ENCODE data around the gene SSBP3.
A peak's percentile ranks its signal among the peaks of the same experiment; 100 is the strongest.
"Not testable (repeated sequence)": the region's sequence is repeated elsewhere in the genome, so short reads cannot be mapped to it uniquely, and the experiment has no call there.

Gene SSBP3

GRCh38 chr1:54350360-54350759 lies 55.8 kb downstream of the SSBP3 start:
- H4K20me1 ChIP-seq, result peaks cover 28 to 93% (median 76%) of the 10 kb centered on the region in 11 experiments; a peak in 21 of 22 replicates
- H3K9ac ChIP-seq, result no peak overlapping the region
- H3K27me3 ChIP-seq, result no peaks in the 10 kb centered on the region
- H3K9me3 ChIP-seq (replicated peaks in 1 of 11), result no peaks in the 10 kb centered on the region
- H3K4me2 ChIP-seq, result no peak overlapping the region
- H3K4me1 ChIP-seq, result peaks cover 0 to 19% (median 9%) of the 10 kb centered on the region in 10 experiments; a peak in 16 of 20 replicates
- peaks cover 4 to 53% (median 21%) of the 10 kb centered on the region in 11 experiments; a peak in 18 of 22 replicates for H3K36me3 ChIP-seq
- H3K4me3 ChIP-seq, result no peak overlapping the region
- TF ChIP-seq Cebpa-rat (IDR thresholded peaks at IDR 0.05), result no peak
- no peak overlapping the region for H3K27ac ChIP-seq

GRCh38 chr1:54348700-54349021 lies 57.5 kb downstream of the SSBP3 start:
- no peaks in the 10 kb centered on the region for H3K27me3 ChIP-seq
- H3K4me1 ChIP-seq, result peaks cover 0 to 7% (median 2%) of the 10 kb centered on the region in 10 experiments; a peak in 4 of 20 replicates
- peaks cover 19 to 93% (median 67%) of the 10 kb centered on the region in 11 experiments; a peak in 20 of 22 replicates for H4K20me1 ChIP-seq
- no peaks in the 10 kb centered on the region for H3K9me3 ChIP-seq (replicated peaks in 1 of 11)
- H3K36me3 ChIP-seq, result peaks cover 4 to 57% (median 33%) of the 10 kb centered on the region in 11 experiments; a peak in 20 of 22 replicates
- no peak for TF ChIP-seq Cebpa-rat (IDR thresholded peaks at IDR 0.05)
- H3K9ac ChIP-seq, result no peak overlapping the region
- H3K4me3 ChIP-seq, result no peak overlapping the region
- no peak overlapping the region for H3K27ac ChIP-seq
- H3K4me2 ChIP-seq, result no peak overlapping the region

GRCh38 chr1:54347955-54348699 lies 58.1 kb downstream of the SSBP3 start:
- no peaks in the 10 kb centered on the region for H3K9me3 ChIP-seq (replicated peaks in 1 of 11)
- peaks cover 0 to 7% (median 3%) of the 10 kb centered on the region in 10 experiments; a peak in 7 of 20 replicates for H3K4me1 ChIP-seq
- no peaks in the 10 kb centered on the region for H3K27me3 ChIP-seq
- no peak overlapping the region for H3K4me2 ChIP-seq
- H3K4me3 ChIP-seq, result no peak overlapping the region
- H3K36me3 ChIP-seq, result peaks cover 4 to 59% (median 36%) of the 10 kb centered on the region in 11 experiments; a peak in 19 of 22 replicates
- H3K27ac ChIP-seq, result no peak overlapping the region
- H4K20me1 ChIP-seq, result peaks cover 13 to 93% (median 67%) of the 10 kb centered on the region in 11 experiments; a peak in 20 of 22 replicates
- no peak overlapping the region for H3K9ac ChIP-seq
- no peak for TF ChIP-seq Cebpa-rat (IDR thresholded peaks at IDR 0.05)

GRCh38 chr1:54347261-54347954 lies 58.8 kb downstream of the SSBP3 start:
- no peak overlapping the region for H3K9ac ChIP-seq
- H3K4me3 ChIP-seq, result no peak overlapping the region
- TF ChIP-seq Cebpa-rat (IDR thresholded peaks at IDR 0.05), result no peak
- H3K4me2 ChIP-seq, result no peak overlapping the region
- peaks cover 4 to 52% (median 32%) of the 10 kb centered on the region in 11 experiments; a peak in 19 of 22 replicates for H3K36me3 ChIP-seq
- no peaks in the 10 kb centered on the region for H3K27me3 ChIP-seq
- no peak overlapping the region for H3K27ac ChIP-seq
- H4K20me1 ChIP-seq, result peaks cover 9 to 93% (median 67%) of the 10 kb centered on the region in 11 experiments; a peak in 20 of 22 replicates
- H3K9me3 ChIP-seq (replicated peaks in 1 of 11), result no peaks in the 10 kb centered on the region
- H3K4me1 ChIP-seq, result peaks cover 0 to 10% (median 6%) of the 10 kb centered on the region in 10 experiments; a peak in 11 of 20 replicates

- not testable (repeated sequence) for H3K9me3 ChIP-seq (replicated peaks in 1 of 11); H3K4me2 ChIP-seq; H3K9ac ChIP-seq; H3K27ac ChIP-seq; H3K4me3 ChIP-seq; H3K27me3 ChIP-seq
- Histone ChIP-seq H4K20me1 (peaks cover 23 to 93% (median 62%) of the 10 kb centered on the region in 11 experiments; a peak in 16 of 22 replicates), H3K36me3 (peaks cover 0 to 53% (median 35%) of the 10 kb centered on the region in 11 experiments; a peak in 19 of 22 replicates), H3K4me1 (peaks cover 0 to 18% (median 9%) of the 10 kb centered on the region in 10 experiments; a peak in 10 of 20 replicates)
Observed at GRCh38 chr1:54345548-54345947, 60.6 kb downstream of the SSBP3 start.

GRCh38 chr1:54345116-54345515 lies 61.1 kb downstream of the SSBP3 start:
- H3K9ac ChIP-seq, result no peak overlapping the region
- no peaks in the 10 kb centered on the region for H3K27me3 ChIP-seq
- no peak overlapping the region for H3K4me2 ChIP-seq
- H3K27ac ChIP-seq, result no peak overlapping the region; a peak in 1 of 22 replicates
- H3K36me3 ChIP-seq, result peaks cover 0 to 53% (median 36%) of the 10 kb centered on the region in 11 experiments; a peak in 19 of 22 replicates
- H3K4me3 ChIP-seq, result no peak overlapping the region
- no peaks in the 10 kb centered on the region for H3K9me3 ChIP-seq (replicated peaks in 1 of 11)
- H3K4me1 ChIP-seq, result peaks cover 0 to 18% (median 9%) of the 10 kb centered on the region in 10 experiments; a peak in 10 of 20 replicates
- H4K20me1 ChIP-seq, result peaks cover 21 to 93% (median 62%) of the 10 kb centered on the region in 11 experiments; a peak in 16 of 22 replicates
- TF ChIP-seq Cebpa-rat (IDR thresholded peaks at IDR 0.05), result no peak

GRCh38 chr1:54342742-54343687 lies 63.2 kb downstream of the SSBP3 start:
- no peak for TF ChIP-seq Cebpa-rat (IDR thresholded peaks at IDR 0.05)
- H3K4me3 ChIP-seq, result no peak overlapping the region
- peaks cover 14 to 92% (median 54%) of the 10 kb centered on the region in 11 experiments; a peak in 14 of 22 replicates for H4K20me1 ChIP-seq
- peak overlapping the region in 3 of 11 experiments; percentile 19 to 60 (median 51); a peak in 3 of 22 replicates for H3K9ac ChIP-seq
- H3K4me1 ChIP-seq, result peaks cover 5 to 27% (median 13%) of the 10 kb centered on the region in 10 experiments
- no peaks in the 10 kb centered on the region for H3K9me3 ChIP-seq (replicated peaks in 1 of 11)
- no peaks in the 10 kb centered on the region for H3K27me3 ChIP-seq
- peak overlapping the region in 3 of 11 experiments; percentile 22 to 46 (median 29); a peak in 2 of 22 replicates for H3K4me2 ChIP-seq
- H3K27ac ChIP-seq, result no peak overlapping the region
- H3K36me3 ChIP-seq, result peaks cover 0 to 50% (median 29%) of the 10 kb centered on the region in 11 experiments; a peak in 17 of 22 replicates

GRCh38 chr1:54342288-54342687 lies 63.9 kb downstream of the SSBP3 start:
- H4K20me1 ChIP-seq, result peaks cover 14 to 89% (median 54%) of the 10 kb centered on the region in 11 experiments; a peak in 14 of 22 replicates
- H3K4me3 ChIP-seq, result no peak overlapping the region
- H3K4me1 ChIP-seq, result peaks cover 12 to 30% (median 17%) of the 10 kb centered on the region in 10 experiments
- H3K9ac ChIP-seq, result peak overlapping the region in 3 of 11 experiments; percentile 19 to 60 (median 51); a peak in 3 of 22 replicates
- H3K27me3 ChIP-seq, result no peaks in the 10 kb centered on the region
- H3K36me3 ChIP-seq, result peaks cover 0 to 53% (median 29%) of the 10 kb centered on the region in 11 experiments; a peak in 17 of 22 replicates
- no peak overlapping the region for H3K27ac ChIP-seq
- peak overlapping the region in 3 of 11 experiments; percentile 22 to 46 (median 29); a peak in 4 of 22 replicates for H3K4me2 ChIP-seq
- H3K9me3 ChIP-seq (replicated peaks in 1 of 11), result no peaks in the 10 kb centered on the region
- TF ChIP-seq Cebpa-rat (IDR thresholded peaks at IDR 0.05), result no peak

Data from BLaER1 treated with 17β-estradiol and CSF1 and Interleukin-3, amounts not matched to agents 10 nM and 100 nM (cell line).